Measurements from ENCODE around the gene NAT10.
"Not testable (repeated sequence)": the region's sequence is repeated elsewhere in the genome, so short reads cannot be mapped to it uniquely, and the experiment has no call there.

Gene NAT10

GRCh38 chr11:34169686-34170085, 64.3 kb downstream of the NAT10 start:
- DNase-seq, result no peak

GRCh38 chr11:34173050-34173449, 67.6 kb downstream of the NAT10 start:
- DNase-seq, result no peak

- DNase-seq, result peak; percentile 71
These were observed 69.1 kb downstream of the NAT10 start for GRCh38 chr11:34174412-34175041.

DNA sequence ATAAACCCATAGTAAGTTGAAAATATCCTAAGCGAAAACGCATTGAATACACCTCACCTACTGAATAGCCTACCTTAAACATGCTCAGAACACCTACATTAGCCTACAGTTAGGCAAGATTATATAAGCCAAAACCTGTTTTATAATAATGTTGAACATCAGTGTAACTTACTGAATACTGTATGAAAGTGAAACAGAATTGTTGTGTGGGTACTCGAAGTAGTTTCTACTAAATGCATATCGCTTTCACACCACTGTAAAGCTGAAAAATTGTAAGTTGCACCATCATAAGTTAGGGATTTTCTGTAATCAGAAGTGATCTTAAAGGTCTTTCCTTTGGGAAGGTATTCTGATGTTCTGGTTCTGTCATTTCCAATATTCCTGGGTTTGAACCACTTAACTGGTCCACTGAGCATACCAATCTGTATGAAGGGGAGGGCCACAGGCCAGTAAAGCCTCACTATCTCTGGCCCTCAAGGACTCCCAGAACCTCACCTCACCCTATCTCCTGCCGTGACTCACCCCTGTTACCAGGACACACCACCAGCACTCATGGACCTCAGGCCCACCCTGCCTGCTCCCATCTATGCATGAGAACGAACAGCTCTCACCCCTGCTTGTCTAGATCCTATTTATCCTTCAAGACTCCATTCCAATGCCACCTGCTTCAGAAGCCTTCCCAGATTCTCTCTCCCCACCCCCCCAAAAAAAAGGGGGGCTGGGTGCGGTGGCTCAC, 70.0 kb downstream of the NAT10 start:
- DNase-seq, result no peak

DNA sequence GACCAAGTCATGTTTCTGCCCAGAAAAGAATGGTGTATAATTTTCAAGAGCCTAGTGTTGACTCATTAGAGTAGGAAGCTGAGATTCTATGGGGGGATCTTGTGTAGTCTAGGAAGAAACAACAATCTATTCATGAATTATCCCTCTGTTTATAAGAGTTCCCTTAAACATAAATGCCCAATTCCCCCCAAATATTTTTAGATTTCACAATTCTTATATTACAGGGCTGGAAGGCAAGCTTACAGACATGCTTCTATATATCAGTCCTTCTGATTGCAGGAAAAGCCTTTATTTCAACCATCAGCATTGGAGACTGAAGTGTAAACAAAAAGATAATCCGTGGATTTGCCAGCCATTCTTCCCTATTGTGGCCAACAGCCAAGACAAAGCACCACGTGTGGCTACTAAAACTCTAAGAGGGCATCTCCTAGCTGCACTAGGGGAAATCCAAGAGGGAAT, 71.4 kb downstream of the NAT10 start:
- DNase-seq, result no peak

- no peak for DNase-seq
These were observed 72.9 kb downstream of the NAT10 start for GRCh38 chr11:34178209-34178821.

GRCh38 chr11:34179026-34179675, 73.7 kb downstream of the NAT10 start:
- no peak for DNase-seq

GRCh38 chr11:34180040-34180813, 74.8 kb downstream of the NAT10 start:
- no peak for DNase-seq

GRCh38 chr11:34180814-34181165, 75.4 kb downstream of the NAT10 start:
- DNase-seq, result not testable (repeated sequence)

DNA sequence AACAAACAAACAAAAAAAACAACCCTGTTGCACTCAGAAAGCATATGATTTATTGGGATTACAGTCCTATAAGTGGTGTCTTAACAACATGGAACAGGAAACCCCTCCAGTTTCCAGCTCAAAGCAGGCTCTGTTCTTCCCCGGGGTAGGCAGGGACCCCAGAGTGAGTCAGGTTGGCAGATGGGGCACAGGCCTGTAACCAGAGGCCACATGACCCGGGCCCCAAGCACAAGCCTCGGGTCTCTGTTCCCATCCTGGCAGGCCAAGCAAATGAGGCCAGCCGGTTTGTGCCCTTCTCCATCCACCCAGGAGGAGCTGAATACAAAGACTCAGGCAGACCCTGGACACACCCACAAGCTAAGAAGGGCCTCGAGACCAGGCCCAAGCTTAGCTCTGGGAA, 75.8 kb downstream of the NAT10 start:
- DNase-seq, result no peak

DNA sequence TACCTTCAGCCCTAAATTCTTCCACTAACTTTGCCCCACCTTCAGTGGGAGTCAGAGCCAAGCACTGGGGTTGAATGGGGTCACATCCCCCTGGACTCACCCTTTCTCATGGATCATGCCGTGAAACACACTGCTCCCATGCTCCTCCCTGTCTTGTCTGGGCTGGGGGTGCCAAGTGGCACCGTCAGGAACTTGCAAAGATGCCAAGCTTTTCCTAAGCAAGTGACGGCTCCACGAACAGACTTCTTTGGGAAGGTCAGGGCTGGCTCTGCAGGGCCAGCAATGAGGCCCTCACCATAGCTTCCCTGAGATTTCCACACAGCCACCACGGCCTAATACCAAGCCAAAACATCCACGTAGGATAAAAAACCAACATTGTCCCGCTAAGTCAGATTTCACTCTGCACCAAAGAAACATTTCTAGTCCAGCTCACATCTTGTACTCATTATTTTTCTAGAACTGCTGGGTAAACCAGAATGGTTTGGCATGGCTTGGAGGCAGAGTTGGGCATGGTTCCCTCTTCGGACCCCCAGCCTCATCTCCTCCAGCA, 76.5 kb downstream of the NAT10 start:
- no peak for DNase-seq

DNA sequence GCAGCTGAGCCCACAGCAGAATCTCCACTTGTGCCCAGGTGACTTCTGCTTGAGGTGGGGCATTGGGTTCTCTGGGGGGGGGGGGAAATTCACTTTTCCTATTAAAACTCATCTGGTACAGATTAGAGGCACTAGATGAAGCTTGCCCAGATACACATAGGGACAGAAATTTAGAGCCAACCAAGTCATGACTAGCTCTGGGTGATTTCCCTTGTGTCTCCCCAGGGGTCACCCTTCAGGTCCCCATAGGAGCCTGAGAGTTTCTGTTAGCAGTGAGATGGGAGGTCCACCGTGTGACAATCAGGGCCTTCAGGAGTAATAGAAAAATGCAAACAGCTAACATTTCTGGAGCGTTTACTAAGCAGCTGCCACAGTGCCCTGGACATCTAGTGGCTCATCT, 77.0 kb downstream of the NAT10 start:
- no peak for DNase-seq

DNA sequence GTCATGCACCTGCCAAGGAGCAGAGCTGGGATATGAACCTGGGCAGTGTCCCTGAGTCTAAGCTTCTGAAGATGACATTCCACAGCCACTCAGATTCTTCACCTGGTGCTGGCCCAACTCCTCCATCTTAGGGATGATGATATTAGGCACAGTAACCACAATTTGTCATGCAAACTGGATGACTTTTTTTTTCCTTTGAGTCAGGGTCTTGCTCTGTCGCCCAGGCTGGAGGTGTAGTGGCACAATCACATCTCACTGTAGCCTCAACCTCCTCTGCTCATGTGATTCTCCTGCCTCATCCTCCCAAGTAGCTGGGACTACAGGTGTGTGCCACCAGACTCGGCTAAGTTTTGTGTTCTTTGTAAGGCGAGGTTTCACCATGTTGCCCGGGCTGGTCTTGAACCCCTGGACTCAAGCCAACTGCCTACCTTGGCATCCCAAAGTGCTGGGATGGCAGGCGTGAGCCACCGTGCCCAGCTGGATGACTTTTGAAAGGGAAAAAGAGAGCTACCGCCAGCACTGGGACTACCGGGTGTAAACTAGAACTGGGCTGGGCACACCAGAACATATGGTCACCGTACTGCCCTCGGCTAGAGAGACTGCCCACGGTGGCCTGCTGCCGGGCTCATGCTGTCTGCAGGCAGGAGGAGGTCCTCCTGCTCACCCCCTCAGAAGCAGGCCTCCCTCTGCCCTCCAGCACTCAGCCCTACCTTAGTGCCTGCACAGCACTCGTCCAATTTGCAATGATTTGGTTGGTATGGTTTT, 77.7 kb downstream of the NAT10 start:
- no peak for DNase-seq

DNA sequence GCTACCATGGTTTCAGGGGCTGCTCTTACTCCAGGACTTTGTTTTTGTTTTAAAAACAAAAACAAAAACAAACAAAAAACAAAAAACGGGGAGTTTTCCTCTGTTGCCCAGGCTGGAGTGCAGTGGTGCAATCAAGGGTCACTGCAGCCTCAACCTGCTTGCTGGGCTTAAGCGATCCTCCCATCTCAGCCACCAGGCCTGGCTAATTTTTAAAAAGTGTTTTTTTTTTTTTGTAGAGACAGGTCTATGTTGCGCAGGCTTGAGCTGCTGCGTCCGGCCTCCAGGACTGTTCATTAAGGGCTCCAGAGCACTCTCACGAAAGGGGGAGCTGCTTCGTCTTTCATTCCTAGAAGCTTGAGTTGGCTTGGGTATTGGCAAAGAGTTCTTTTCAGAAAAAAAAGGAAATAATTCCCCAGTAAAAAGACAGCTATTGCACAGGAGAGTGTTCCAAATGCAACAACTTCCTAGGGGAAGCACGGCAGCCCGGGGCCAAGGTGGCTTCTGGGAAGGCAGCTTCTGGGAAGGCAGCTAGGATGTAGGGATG, 78.5 kb downstream of the NAT10 start:
- DNase-seq, result no peak

- DNase-seq, result no peak
These were observed 79.1 kb downstream of the NAT10 start for GRCh38 chr11:34184505-34185015.

- no peak for DNase-seq
These were observed 80.8 kb downstream of the NAT10 start for GRCh38 chr11:34185926-34186841.

DNA sequence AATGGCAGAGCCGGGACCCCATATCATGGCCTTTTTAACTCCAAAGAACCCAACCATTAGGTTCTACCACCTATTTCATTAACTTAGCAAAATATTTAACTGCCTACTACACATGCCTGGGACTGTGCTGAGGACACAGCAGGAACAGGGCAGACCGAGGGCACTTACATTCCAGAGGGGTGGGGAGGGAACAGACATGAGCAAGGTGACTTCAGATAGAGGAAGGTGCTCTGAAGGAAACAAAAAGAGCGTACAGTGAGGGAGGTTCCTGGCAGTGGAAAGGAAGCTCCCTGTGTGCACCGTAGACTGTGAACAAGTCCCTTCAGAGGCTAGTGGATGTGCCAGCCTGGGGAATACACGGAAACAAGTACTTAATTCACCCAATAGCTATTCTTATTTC, 82.8 kb downstream of the NAT10 start:
- no peak for DNase-seq

- DNase-seq, result no peak
These were observed 83.8 kb downstream of the NAT10 start for GRCh38 chr11:34189191-34189590.

GRCh38 chr11:34190192-34191139, 85.0 kb downstream of the NAT10 start:
- no peak for DNase-seq
